ENCODE measurements around the gene SUSD6. TPM values are rescaled to one million over a fixed set of nuclear protein-coding genes. Genes with fewer than 3 reads are reported as not detected.

Gene SUSD6
- total RNA-seq, 1 experiment from 2014 or later = 32.1 TPM

GRCh38 chr14:69606258-69607184 lies 4.9 kb upstream of the SUSD6 start:
- H3K27me3 Mint-ChIP-seq (ENCODE audit: insufficient read depth, unreplicated experiment) = no peaks in the 10 kb centered on the region
- no peaks in the 10 kb centered on the region for H3K9me3 Mint-ChIP-seq (ENCODE audit: unreplicated experiment)
- no TSS peak for BruUV-seq (replicated peaks)
- H3K27ac Mint-ChIP-seq (ENCODE audit: low read depth, unreplicated experiment) = no peak overlapping the region
- peaks cover 24% of the 10 kb centered on the region for H3K4me1 Mint-ChIP-seq (ENCODE audit: insufficient read depth, unreplicated experiment)
- intact Hi-C loops (cut with micrococcal nuclease) = no loop called here
- H3K36me3 Mint-ChIP-seq (ENCODE audit: insufficient read depth, unreplicated experiment) = no peaks in the 10 kb centered on the region
- CTCF ChIA-PET = interaction anchor here (0.6 to 4.7 kb wide), 4 partner anchors 20 to 120 kb away, joined by 3 to 28 read pairs (median 3); no protein-coding TSS in a partner anchor
- no peak overlapping the region for H3K4me3 Mint-ChIP-seq (ENCODE audit: unreplicated experiment)
- no peak for DNase-seq (ENCODE audit: unreplicated experiment)
- TF ChIP-seq, protein P1, sequence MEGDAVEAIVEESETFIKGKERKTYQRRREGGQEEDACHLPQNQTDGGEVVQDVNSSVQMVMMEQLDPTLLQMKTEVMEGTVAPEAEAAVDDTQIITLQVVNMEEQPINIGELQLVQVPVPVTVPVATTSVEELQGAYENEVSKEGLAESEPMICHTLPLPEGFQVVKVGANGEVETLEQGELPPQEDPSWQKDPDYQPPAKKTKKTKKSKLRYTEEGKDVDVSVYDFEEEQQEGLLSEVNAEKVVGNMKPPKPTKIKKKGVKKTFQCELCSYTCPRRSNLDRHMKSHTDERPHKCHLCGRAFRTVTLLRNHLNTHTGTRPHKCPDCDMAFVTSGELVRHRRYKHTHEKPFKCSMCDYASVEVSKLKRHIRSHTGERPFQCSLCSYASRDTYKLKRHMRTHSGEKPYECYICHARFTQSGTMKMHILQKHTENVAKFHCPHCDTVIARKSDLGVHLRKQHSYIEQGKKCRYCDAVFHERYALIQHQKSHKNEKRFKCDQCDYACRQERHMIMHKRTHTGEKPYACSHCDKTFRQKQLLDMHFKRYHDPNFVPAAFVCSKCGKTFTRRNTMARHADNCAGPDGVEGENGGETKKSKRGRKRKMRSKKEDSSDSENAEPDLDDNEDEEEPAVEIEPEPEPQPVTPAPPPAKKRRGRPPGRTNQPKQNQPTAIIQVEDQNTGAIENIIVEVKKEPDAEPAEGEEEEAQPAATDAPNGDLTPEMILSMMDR (IDR thresholded peaks at IDR 0.05; ENCODE audit: unreplicated experiment) = no peak
- POLR2A ChIA-PET = no interaction called here

DNA sequence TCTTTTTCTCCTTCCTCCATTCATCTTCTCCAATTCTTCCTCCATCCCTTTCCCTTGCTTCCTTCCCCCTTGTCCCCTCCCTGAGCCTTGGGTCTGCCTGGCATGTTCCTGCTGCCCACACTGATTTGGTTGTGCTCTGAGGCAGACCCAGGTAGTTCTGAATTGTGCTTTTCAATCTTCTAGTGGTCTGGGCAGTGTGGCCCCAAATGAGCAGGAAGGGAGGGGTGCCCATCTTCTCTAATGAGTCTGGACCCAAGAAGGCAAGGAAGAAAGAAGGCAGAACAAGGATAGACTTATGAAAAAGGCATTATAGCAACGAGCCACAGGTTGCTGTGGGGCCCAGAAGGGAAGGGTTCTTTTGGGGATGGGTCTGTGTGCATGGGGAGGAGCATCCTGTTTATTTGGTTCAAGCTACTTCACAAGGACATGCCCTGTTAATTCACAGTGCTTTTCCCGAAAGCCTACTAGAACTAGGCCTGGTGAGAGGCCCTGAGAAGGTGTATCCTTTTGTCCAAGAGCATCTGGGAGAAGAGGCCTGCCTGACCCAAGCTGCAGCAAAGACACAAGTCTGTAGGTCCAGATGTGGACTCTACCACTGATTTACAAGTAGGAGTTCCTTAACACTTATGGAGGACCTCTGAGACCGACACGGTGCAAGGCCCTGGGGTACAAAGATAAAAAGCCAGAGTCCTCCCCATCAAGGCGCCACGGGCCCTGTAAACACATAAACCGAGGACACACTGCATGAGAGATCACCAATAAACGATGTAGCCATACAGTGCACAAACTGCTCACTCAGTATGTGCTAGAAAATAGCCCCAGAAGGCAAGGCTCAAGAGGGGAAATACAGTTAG lies 1.1 kb upstream of the SUSD6 start:
- no TSS peak for BruUV-seq (replicated peaks)
- POLR2A ChIA-PET = interaction anchor here (0.6 to 4.4 kb wide), 13 partner anchors 19 to 157 kb away, joined by 3 to 63 read pairs (median 8); partner anchors contain the start of gene SRSF5
- Mint-ChIP-seq H3K27me3 (ENCODE audit: insufficient read depth, unreplicated experiment) (no peaks in the 10 kb centered on the region), H3K4me3 (ENCODE audit: unreplicated experiment) (peak overlapping the region; percentile 91), H3K27ac (ENCODE audit: low read depth, unreplicated experiment) (peak overlapping the region; percentile 54), H3K36me3 (ENCODE audit: insufficient read depth, unreplicated experiment) (peaks cover 6% of the 10 kb centered on the region), H3K4me1 (ENCODE audit: insufficient read depth, unreplicated experiment) (peaks cover 50% of the 10 kb centered on the region), H3K9me3 (ENCODE audit: unreplicated experiment) (no peaks in the 10 kb centered on the region)
- CTCF ChIA-PET = interaction anchor here (0.9 to 1.1 kb wide), 2 partner anchors 26 to 106 kb away, joined by 3 to 7 read pairs; no protein-coding TSS in a partner anchor
- DNase-seq (ENCODE audit: unreplicated experiment) = no peak
- intact Hi-C loops (cut with micrococcal nuclease) = no loop called here
- TF ChIP-seq, protein P1 (IDR thresholded peaks at IDR 0.05; ENCODE audit: unreplicated experiment) = no peak

DNA sequence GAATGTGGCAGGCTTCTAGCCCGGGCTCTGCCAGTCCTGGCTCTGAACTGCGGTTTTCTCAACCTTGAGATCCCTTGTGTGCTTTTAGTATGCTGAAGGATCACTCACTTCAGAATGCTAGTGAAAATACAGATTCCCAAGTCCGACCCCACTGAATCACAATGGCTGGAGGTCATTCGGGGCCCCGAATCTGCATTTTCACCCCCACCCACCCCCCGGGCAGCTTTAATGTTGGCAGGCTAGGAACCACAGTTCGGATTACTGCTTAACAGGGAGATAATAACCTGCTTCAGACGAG lies 573 bp upstream of the SUSD6 start:
- peaks cover 53% of the 10 kb centered on the region for H3K4me1 Mint-ChIP-seq (ENCODE audit: insufficient read depth, unreplicated experiment)
- DNase-seq (ENCODE audit: unreplicated experiment) = no peak
- H3K9me3 Mint-ChIP-seq (ENCODE audit: unreplicated experiment) = no peaks in the 10 kb centered on the region
- peak overlapping the region; percentile 54 for H3K27ac Mint-ChIP-seq (ENCODE audit: low read depth, unreplicated experiment)
- TF ChIP-seq, protein P1 (IDR thresholded peaks at IDR 0.05; ENCODE audit: unreplicated experiment) = no peak
- intact Hi-C loops (cut with micrococcal nuclease) = loop anchor here (1.0 kb wide), 1 partner anchor 106 kb away; no protein-coding TSS in a partner anchor
- H3K4me3 Mint-ChIP-seq (ENCODE audit: unreplicated experiment) = peak overlapping the region; percentile 91
- H3K36me3 Mint-ChIP-seq (ENCODE audit: insufficient read depth, unreplicated experiment) = peaks cover 6% of the 10 kb centered on the region
- no TSS peak for BruUV-seq (replicated peaks)
- no peaks in the 10 kb centered on the region for H3K27me3 Mint-ChIP-seq (ENCODE audit: insufficient read depth, unreplicated experiment)
- POLR2A ChIA-PET = interaction anchor here (0.6 to 4.4 kb wide), 14 partner anchors 20 to 156 kb away, joined by 3 to 63 read pairs (median 10); partner anchors contain the start of gene SRSF5
- CTCF ChIA-PET = interaction anchor here (1.1 kb wide), 1 partner anchor 105 kb away, joined by 7 read pairs; no protein-coding TSS in a partner anchor
